Endodermal cell (in vitro differentiated cells): ENCODE measurements around the gene AGPAT3. TPM values are rescaled to one million over a fixed set of nuclear protein-coding genes. Genes with fewer than 3 reads are reported as not detected.

Experiments used
- DNase-seq: peaks from one replicate; pipeline ENCODE4 v3.0.0-alpha.2; 2017
- H3K27ac ChIP-seq: 2 replicates; pipeline ENCODE4 v1.5.1; 2013; ENCODE audit warnings: mild to moderate bottlenecking, low read depth, low read length, moderate library complexity
- H3K27me3 ChIP-seq: 2 replicates; pipeline ENCODE4 v1.6.1; 2013; ENCODE audit warnings: mild to moderate bottlenecking, low read length, moderate library complexity; ENCODE audit not compliant: insufficient read depth, control insufficient read depth, poor library complexity, severe bottlenecking
- H3K36me3 ChIP-seq: 2 replicates; pipeline ENCODE4 v1.7.0; 2013; ENCODE audit warnings: mild to moderate bottlenecking, low read length, moderate library complexity; ENCODE audit not compliant: control insufficient read depth, insufficient read depth
- H3K4me1 ChIP-seq: one replicate; pipeline ENCODE4 v1.7.0; 2013; ENCODE audit warnings: low read length; ENCODE audit not compliant: control insufficient read depth, insufficient read depth
- H3K4me3 ChIP-seq: 2 replicates; pipeline ENCODE4 v1.5.1; 2013; ENCODE audit warnings: mild to moderate bottlenecking, low read length, moderate library complexity
- H3K9ac ChIP-seq: 2 replicates; pipeline ENCODE4 v1.6.1; 2013; ENCODE audit warnings: mild to moderate bottlenecking, low read length, moderate library complexity; ENCODE audit not compliant: poor library complexity, severe bottlenecking; ENCODE audit errors: extremely low read depth
- H3K9me3 ChIP-seq: 2 replicates; pipeline ENCODE4 v1.6.1; 2013; ENCODE audit warnings: mild to moderate bottlenecking, low read length, moderate library complexity; ENCODE audit not compliant: control insufficient read depth
- H3K27ac Mint-ChIP-seq: 2 replicates; pipeline ENCODE4 v1.8.0; 2020; ENCODE audit warnings: mixed read lengths
- H3K27me3 Mint-ChIP-seq: 2 replicates; pipeline ENCODE4 v1.8.0; 2021; ENCODE audit warnings: mild to moderate bottlenecking, mixed read lengths; ENCODE audit not compliant: insufficient read depth
- H3K36me3 Mint-ChIP-seq: 2 replicates; pipeline ENCODE4 v1.8.0; 2020; ENCODE audit warnings: low read depth, mixed read lengths
- H3K4me1 Mint-ChIP-seq: 2 replicates; pipeline ENCODE4 v1.8.0; 2020; ENCODE audit warnings: mixed read lengths
- H3K4me3 Mint-ChIP-seq: 2 replicates; pipeline ENCODE4 v1.8.0; 2020; ENCODE audit warnings: mild to moderate bottlenecking, moderate library complexity, mixed read lengths
- H3K9me3 Mint-ChIP-seq: 2 replicates; pipeline ENCODE4 v1.8.0; 2020; ENCODE audit warnings: mild to moderate bottlenecking, mixed read lengths
- WGBS, 2 experiments: methylation state at CpG; one replicate each; pipeline versions ENCODE4 v1.1.5 to v1.1.7; 2013; ENCODE audit warnings: missing lambda C conversion rate in 2 of 2, mixed read lengths in 1 of 2; ENCODE audit not compliant: insufficient coverage in 1 of 2, insufficient read length in 1 of 2; 5-methylcytosine and 5-hydroxymethylcytosine counted together
- total RNA-seq, 2 donors: library from RNA; stranded (reverse); fragmentation: NEBNext Ultra II Directional in 1 of 2; extraction: Animal tissue kit (Norgen Biotek cat#: 25700) in 1 of 2; gene quantifications; 2 replicates in 1 of 2; 3 replicates in 1 of 2; pipeline ENCODE4 v1.2.1, GENCODE V29; 2021
- TF ChIP-seq, protein P1 (sequence below): fragments of 200-600 bp; sonication (generic); conservative IDR thresholded peaks from 2 replicates; pipeline ENCODE4 v1.5.0; 2021; ENCODE audit warnings: antibody characterized with exemption, mild to moderate bottlenecking

AGPAT3 gene
- total RNA-seq, 2 donors from 2014 or later = 44.0 to 74.4 TPM

DNA sequence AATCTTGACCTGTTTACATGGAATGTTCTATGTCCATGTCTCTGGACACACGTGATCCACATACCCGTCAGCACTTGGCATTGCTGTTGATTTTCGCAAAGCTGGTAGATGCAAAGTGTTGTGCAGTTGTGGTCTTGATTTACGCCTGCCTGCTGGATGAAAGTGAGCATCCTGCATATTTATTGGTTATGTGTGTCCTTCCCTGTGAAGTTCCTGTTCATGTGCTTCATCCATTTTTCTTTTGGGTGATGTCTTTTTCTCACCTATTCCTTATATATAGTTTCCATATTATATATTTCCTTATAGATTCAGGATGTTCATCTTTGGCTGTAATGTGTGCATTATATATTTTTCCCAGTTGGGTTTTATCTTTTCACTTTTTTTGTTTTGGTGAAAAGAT lies 6.5 kb downstream of the AGPAT3 start:
- H3K9ac ChIP-seq = no peak overlapping the region
- DNase-seq = no peak
- peaks cover 28% of the 10 kb centered on the region for H3K4me1 Mint-ChIP-seq
- peaks cover 73% of the 10 kb centered on the region for H3K36me3 Mint-ChIP-seq
- no peak overlapping the region for H3K4me3 ChIP-seq
- H3K27ac Mint-ChIP-seq = no peak overlapping the region
- H3K9me3 ChIP-seq = peaks cover 23% of the 10 kb centered on the region
- no peak overlapping the region for H3K27ac ChIP-seq
- H3K36me3 ChIP-seq = peaks cover 50% of the 10 kb centered on the region
- no peaks in the 10 kb centered on the region for H3K27me3 Mint-ChIP-seq
- H3K9me3 Mint-ChIP-seq = peaks cover 8% of the 10 kb centered on the region
- TF ChIP-seq, protein P1, sequence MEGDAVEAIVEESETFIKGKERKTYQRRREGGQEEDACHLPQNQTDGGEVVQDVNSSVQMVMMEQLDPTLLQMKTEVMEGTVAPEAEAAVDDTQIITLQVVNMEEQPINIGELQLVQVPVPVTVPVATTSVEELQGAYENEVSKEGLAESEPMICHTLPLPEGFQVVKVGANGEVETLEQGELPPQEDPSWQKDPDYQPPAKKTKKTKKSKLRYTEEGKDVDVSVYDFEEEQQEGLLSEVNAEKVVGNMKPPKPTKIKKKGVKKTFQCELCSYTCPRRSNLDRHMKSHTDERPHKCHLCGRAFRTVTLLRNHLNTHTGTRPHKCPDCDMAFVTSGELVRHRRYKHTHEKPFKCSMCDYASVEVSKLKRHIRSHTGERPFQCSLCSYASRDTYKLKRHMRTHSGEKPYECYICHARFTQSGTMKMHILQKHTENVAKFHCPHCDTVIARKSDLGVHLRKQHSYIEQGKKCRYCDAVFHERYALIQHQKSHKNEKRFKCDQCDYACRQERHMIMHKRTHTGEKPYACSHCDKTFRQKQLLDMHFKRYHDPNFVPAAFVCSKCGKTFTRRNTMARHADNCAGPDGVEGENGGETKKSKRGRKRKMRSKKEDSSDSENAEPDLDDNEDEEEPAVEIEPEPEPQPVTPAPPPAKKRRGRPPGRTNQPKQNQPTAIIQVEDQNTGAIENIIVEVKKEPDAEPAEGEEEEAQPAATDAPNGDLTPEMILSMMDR = no peak
- peaks cover 4% of the 10 kb centered on the region for H3K4me1 ChIP-seq
- H3K27me3 ChIP-seq = no peaks in the 10 kb centered on the region
- WGBS, 2 experiments = 95 to 100% methylated on average over 3 to 4 of the region's 4 CpGs
- no peak overlapping the region for H3K4me3 Mint-ChIP-seq

DNA sequence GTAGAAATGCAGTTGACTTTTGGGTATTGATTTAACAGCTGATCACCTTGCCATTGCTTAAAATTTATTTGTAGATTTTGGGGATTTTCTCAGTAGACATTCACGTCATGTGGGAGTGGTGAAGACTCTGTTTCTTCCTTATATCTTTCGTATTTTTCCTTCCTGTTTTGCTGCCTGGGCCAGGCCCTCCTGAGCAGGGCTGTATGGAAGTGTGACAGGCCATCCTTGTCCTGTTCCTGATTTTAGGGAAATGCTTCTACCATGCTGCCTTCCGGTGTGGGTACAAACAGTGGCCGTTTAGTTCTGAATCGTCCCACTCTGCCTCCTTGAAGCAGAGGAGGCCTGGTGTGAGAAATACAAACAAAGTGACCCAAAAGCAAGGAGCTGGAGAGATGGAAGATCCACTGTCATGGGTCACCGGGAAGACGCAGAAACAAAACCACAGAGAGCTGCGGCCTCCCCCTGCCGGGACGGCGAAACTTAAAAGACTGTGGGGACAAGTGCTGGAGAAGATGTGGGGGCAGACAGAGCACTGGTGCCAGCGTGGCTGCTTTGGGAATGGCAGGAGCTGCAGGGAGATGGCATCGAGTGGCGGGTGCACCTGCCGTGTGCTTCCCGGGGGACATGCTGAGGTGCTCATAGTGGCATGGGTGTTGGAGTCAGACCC lies 7.6 kb downstream of the AGPAT3 start:
- Histone ChIP-seq H3K4me1 (no peaks in the 10 kb centered on the region), H3K9me3 (peaks cover 23% of the 10 kb centered on the region), H3K27ac (no peak overlapping the region), H3K36me3 (peaks cover 50% of the 10 kb centered on the region), H3K4me3 (no peak overlapping the region), H3K27me3 (no peaks in the 10 kb centered on the region), H3K9ac (no peak overlapping the region)
- Mint-ChIP-seq H3K36me3 (peaks cover 75% of the 10 kb centered on the region), H3K27me3 (no peaks in the 10 kb centered on the region), H3K4me1 (peaks cover 18% of the 10 kb centered on the region), H3K4me3 (no peak overlapping the region), H3K27ac (peak overlapping the region; percentile 4), H3K9me3 (peaks cover 8% of the 10 kb centered on the region)
- TF ChIP-seq, protein P1 = no peak
- 94 to 96% methylated on average over 13 to 15 of the region's 16 CpGs for WGBS, 2 experiments
- no peak for DNase-seq

DNA sequence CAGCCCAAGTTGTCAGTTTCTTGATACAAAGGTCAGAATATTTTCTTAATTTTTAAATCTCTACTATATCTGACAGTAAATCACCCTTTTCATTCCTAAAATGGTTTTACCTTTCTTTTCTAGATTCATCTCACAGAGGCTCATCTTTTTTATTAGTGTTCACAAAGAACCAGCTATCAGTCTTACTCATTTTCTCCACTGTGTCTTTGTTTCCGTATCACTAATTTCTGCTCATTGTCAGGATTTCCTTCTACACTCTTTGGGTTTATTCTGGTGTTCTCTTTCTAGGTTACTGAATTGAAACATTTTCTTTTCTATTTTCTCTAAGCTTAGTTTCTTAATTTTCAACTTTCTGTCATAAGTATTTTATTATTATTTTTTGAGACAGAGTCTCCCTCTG lies 8.7 kb downstream of the AGPAT3 start:
- no peak overlapping the region for H3K4me3 Mint-ChIP-seq
- H3K4me3 ChIP-seq = no peak overlapping the region
- peaks cover 81% of the 10 kb centered on the region for H3K36me3 Mint-ChIP-seq
- no peak overlapping the region for H3K27ac Mint-ChIP-seq
- TF ChIP-seq, protein P1 = no peak
- 100% methylated on average over 1 of the region's 1 CpG for WGBS, 2 experiments
- no peak overlapping the region for H3K9ac ChIP-seq
- no peak for DNase-seq
- peaks cover 50% of the 10 kb centered on the region for H3K36me3 ChIP-seq
- no peaks in the 10 kb centered on the region for H3K4me1 ChIP-seq
- peaks cover 13% of the 10 kb centered on the region for H3K4me1 Mint-ChIP-seq
- peaks cover 23% of the 10 kb centered on the region for H3K9me3 ChIP-seq
- peaks cover 8% of the 10 kb centered on the region for H3K9me3 Mint-ChIP-seq
- H3K27me3 ChIP-seq = no peaks in the 10 kb centered on the region
- no peaks in the 10 kb centered on the region for H3K27me3 Mint-ChIP-seq
- no peak overlapping the region for H3K27ac ChIP-seq
